ENCODE results near the gene LTO1. TPM values are rescaled to one million over a fixed set of nuclear protein-coding genes. Genes with fewer than 3 reads are reported as not detected.
"Not testable (repeated sequence)": the region's sequence is repeated elsewhere in the genome, so short reads cannot be mapped to it uniquely, and the experiment has no call there.

The LTO1 gene
- total RNA-seq, 1 experiment from 2014 or later, result 8.5 TPM

GRCh38 chr11:69635804-69636511 lies 39.2 kb downstream of the LTO1 start:
- DNase-seq (ENCODE audit: low spot score), result no peak

GRCh38 chr11:69635195-69635594 lies 40.0 kb downstream of the LTO1 start:
- no peak for DNase-seq (ENCODE audit: low spot score)

GRCh38 chr11:69634590-69634989 lies 40.6 kb downstream of the LTO1 start:
- DNase-seq (ENCODE audit: low spot score), result no peak

- DNase-seq (ENCODE audit: low spot score), result no peak
These were observed 41.1 kb downstream of the LTO1 start for GRCh38 chr11:69634069-69634468.

GRCh38 chr11:69632900-69633299 lies 42.3 kb downstream of the LTO1 start:
- DNase-seq (ENCODE audit: low spot score), result no peak

GRCh38 chr11:69630424-69630823 lies 44.7 kb downstream of the LTO1 start:
- DNase-seq (ENCODE audit: low spot score), result no peak

GRCh38 chr11:69630017-69630416 lies 45.1 kb downstream of the LTO1 start:
- DNase-seq (ENCODE audit: low spot score), result no peak

- no peak for DNase-seq (ENCODE audit: low spot score)
These were observed 47.6 kb downstream of the LTO1 start for GRCh38 chr11:69627551-69627950.

GRCh38 chr11:69625476-69625875 lies 49.7 kb downstream of the LTO1 start:
- no peak for DNase-seq (ENCODE audit: low spot score)

GRCh38 chr11:69624293-69624692 lies 50.9 kb downstream of the LTO1 start:
- no peak for DNase-seq (ENCODE audit: low spot score)

GRCh38 chr11:69622097-69622681 lies 53.0 kb downstream of the LTO1 start:
- DNase-seq (ENCODE audit: low spot score), result not testable (repeated sequence)

GRCh38 chr11:69620683-69621290 lies 54.4 kb downstream of the LTO1 start:
- no peak for DNase-seq (ENCODE audit: low spot score)

- DNase-seq (ENCODE audit: low spot score), result no peak
These were observed 56.9 kb downstream of the LTO1 start for GRCh38 chr11:69618237-69618636.

- no peak for DNase-seq (ENCODE audit: low spot score)
These were observed 57.5 kb downstream of the LTO1 start for GRCh38 chr11:69617682-69618081.

GRCh38 chr11:69617220-69617619 lies 57.9 kb downstream of the LTO1 start:
- no peak for DNase-seq (ENCODE audit: low spot score)

Other genes starting within 250 kb of the LTO1 start
- not detected in 2 replicates for gene LINC01488, start 193.7 kb downstream of the LTO1 start, total RNA-seq (2014; rRNA removed; shearing (Covaris generic))
- gene CCND1, start 34.2 kb downstream of the LTO1 start, total RNA-seq (2014; rRNA removed; shearing (Covaris generic)), result 67.5 and 80.4 TPM in 2 replicates
- 0.17 TPM in 1 of 2 replicates, not detected in the other for gene FGF19, start 28.7 kb upstream of the LTO1 start, total RNA-seq (2014; rRNA removed; shearing (Covaris generic))
- gene FGF4, start 100.0 kb upstream of the LTO1 start, total RNA-seq (2014; rRNA removed; shearing (Covaris generic)), result 0.02 TPM in 1 of 2 replicates, not detected in the other
- gene FGF3, start 144.1 kb upstream of the LTO1 start, total RNA-seq (2014; rRNA removed; shearing (Covaris generic)), result not detected in 2 replicates

Data from H4 (cell line).